Measurements from ENCODE around the gene AGPAT1. TPM values are rescaled to one million over a fixed set of nuclear protein-coding genes. Genes with fewer than 3 reads are reported as not detected.

AGPAT1 gene
- total and polyA plus RNA-seq, 2 of the 13 experiments (the other 11 are each of a cell fraction or from before 2014, with no cell fraction given) = 51.3 to 139 TPM

GRCh38 chr6:32213649-32214048, 37.8 kb upstream of the AGPAT1 start (continued):
- TF ChIP-seq MTERF4 (CRISPR knock-in tag; IDR thresholded peaks at IDR 0.05) (no peak), MIER2 (CRISPR knock-in tag; IDR thresholded peaks at IDR 0.05) (no peak), ZNF432 (CRISPR knock-in tag; IDR thresholded peaks at IDR 0.05; ENCODE audit: borderline replicate concordance) (no peak), SRSF1 (optimal IDR thresholded peaks at IDR 0.05; ENCODE audit: low read depth, low read length) (no peak), NPAS2 (CRISPR knock-in tag; IDR thresholded peaks at IDR 0.05; ENCODE audit: borderline replicate concordance) (no peak), MATR3 (CRISPR knock-in tag; IDR thresholded peaks at IDR 0.05) (no peak), ZSCAN31 (CRISPR knock-in tag; IDR thresholded peaks at IDR 0.05; ENCODE audit: low read depth) (no peak), THAP7 (CRISPR knock-in tag; IDR thresholded peaks at IDR 0.05) (no peak), TP53 (CRISPR knock-in tag; conservative IDR thresholded peaks at IDR 0.05) (no peak), ZNF781 (CRISPR knock-in tag; IDR thresholded peaks at IDR 0.05; ENCODE audit: borderline replicate concordance, not compliant biosample characterization) (no peak)
- TF ChIP-seq, protein P1, sequence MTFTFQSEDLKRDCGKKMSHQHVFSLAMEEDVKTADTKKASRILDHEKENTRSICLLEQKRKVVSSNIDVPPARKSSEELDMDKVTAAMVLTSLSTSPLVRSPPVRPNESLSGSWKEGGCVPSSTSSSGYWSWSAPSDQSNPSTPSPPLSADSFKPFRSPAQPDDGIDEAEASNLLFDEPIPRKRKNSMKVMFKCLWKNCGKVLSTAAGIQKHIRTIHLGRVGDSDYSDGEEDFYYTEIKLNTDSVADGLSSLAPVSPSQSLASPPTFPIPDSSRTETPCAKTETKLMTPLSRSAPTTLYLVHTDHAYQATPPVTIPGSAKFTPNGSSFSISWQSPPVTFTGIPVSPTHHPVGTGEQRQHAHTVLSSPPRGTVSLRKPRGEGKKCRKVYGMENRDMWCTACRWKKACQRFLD (CRISPR knock-in tag; IDR thresholded peaks at IDR 0.05; ENCODE audit: borderline replicate concordance) = no peak
- TF ChIP-seq, protein P2, sequence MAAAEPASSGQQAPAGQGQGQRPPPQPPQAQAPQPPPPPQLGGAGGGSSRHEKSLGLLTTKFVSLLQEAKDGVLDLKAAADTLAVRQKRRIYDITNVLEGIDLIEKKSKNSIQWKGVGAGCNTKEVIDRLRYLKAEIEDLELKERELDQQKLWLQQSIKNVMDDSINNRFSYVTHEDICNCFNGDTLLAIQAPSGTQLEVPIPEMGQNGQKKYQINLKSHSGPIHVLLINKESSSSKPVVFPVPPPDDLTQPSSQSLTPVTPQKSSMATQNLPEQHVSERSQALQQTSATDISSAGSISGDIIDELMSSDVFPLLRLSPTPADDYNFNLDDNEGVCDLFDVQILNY (CRISPR knock-in tag; conservative IDR thresholded peaks at IDR 0.05) = no peak
